HUES64 (cell line): ENCODE measurements around the gene LHPP.

ENCODE experiments used
- H3K27ac ChIP-seq: 2 replicates; pipeline ENCODE4 v1.7.0; 2013; ENCODE audit warnings: low read depth, low read length, inconsistent platforms
- H3K27me3 ChIP-seq: 2 replicates; pipeline ENCODE4 v1.6.1; 2013; ENCODE audit warnings: mild to moderate bottlenecking, low read length; ENCODE audit not compliant: insufficient read depth
- H3K36me3 ChIP-seq: 2 replicates; pipeline ENCODE4 v1.6.1; 2013; ENCODE audit warnings: mild to moderate bottlenecking, low read length; ENCODE audit not compliant: insufficient read depth
- H3K4me1 ChIP-seq: 2 replicates; pipeline ENCODE4 v1.6.1; 2013; ENCODE audit warnings: mild to moderate bottlenecking, low read length, moderate library complexity; ENCODE audit not compliant: insufficient read depth
- H3K4me3 ChIP-seq: 2 replicates; pipeline ENCODE4 v1.5.1; 2013; ENCODE audit warnings: mild to moderate bottlenecking, low read length, moderate library complexity
- H3K9ac ChIP-seq: 2 replicates; pipeline ENCODE4 v1.6.1; 2013; ENCODE audit warnings: mild to moderate bottlenecking, low read depth, low read length
- H3K9me3 ChIP-seq: 2 replicates; pipeline ENCODE4 v1.6.1; 2013; ENCODE audit warnings: low read depth, low read length; ENCODE audit not compliant: insufficient read depth
- WGBS: fragments of 150-250, 120-280 bp; methylation state at CpG from one replicate; pipeline ENCODE4 v1.1.7; 2013; ENCODE audit warnings: missing lambda C conversion rate; 5-methylcytosine and 5-hydroxymethylcytosine counted together

Gene LHPP

GRCh38 chr10:124523901-124524300 lies 62.3 kb downstream of the LHPP start:
- Histone ChIP-seq H3K9me3 (no peaks in the 10 kb centered on the region), H3K4me3 (no peak overlapping the region), H3K27ac (no peak overlapping the region), H3K9ac (no peak overlapping the region), H3K36me3 (no peaks in the 10 kb centered on the region), H3K27me3 (no peaks in the 10 kb centered on the region), H3K4me1 (no peaks in the 10 kb centered on the region)
- 89% methylated on average over 5 of the region's 5 CpGs for WGBS

- Histone ChIP-seq H3K4me1 (no peaks in the 10 kb centered on the region), H3K9ac (no peak overlapping the region), H3K36me3 (no peaks in the 10 kb centered on the region), H3K4me3 (no peak overlapping the region), H3K9me3 (no peaks in the 10 kb centered on the region), H3K27ac (no peak overlapping the region), H3K27me3 (no peaks in the 10 kb centered on the region)
- 90% methylated on average over 23 of the region's 23 CpGs for WGBS
Measured at GRCh38 chr10:124524991-124525653, 63.5 kb downstream of the LHPP start.

- Histone ChIP-seq H3K27ac (no peak overlapping the region), H3K4me1 (no peaks in the 10 kb centered on the region), H3K4me3 (no peak overlapping the region), H3K9ac (no peak overlapping the region), H3K27me3 (no peaks in the 10 kb centered on the region), H3K9me3 (no peaks in the 10 kb centered on the region), H3K36me3 (no peaks in the 10 kb centered on the region)
- WGBS, result 81% methylated on average over 20 of the region's 20 CpGs
Measured at GRCh38 chr10:124525751-124526600, 64.4 kb downstream of the LHPP start.

- no peak overlapping the region for H3K4me3 ChIP-seq
- H3K36me3 ChIP-seq, result no peaks in the 10 kb centered on the region
- no peak overlapping the region for H3K9ac ChIP-seq
- H3K27me3 ChIP-seq, result no peaks in the 10 kb centered on the region
- H3K4me1 ChIP-seq, result no peaks in the 10 kb centered on the region
- no peak overlapping the region for H3K27ac ChIP-seq
- no peaks in the 10 kb centered on the region for H3K9me3 ChIP-seq
- WGBS, result 85% methylated on average over 17 of the region's 17 CpGs
Measured at GRCh38 chr10:124526621-124527267, 65.1 kb downstream of the LHPP start.

- WGBS, result 94% methylated on average over 11 of the region's 11 CpGs
- no peaks in the 10 kb centered on the region for H3K4me1 ChIP-seq
- H3K36me3 ChIP-seq, result no peaks in the 10 kb centered on the region
Measured at GRCh38 chr10:124527874-124528395, 66.3 kb downstream of the LHPP start.

GRCh38 chr10:124529661-124530214 lies 68.1 kb downstream of the LHPP start:
- Histone ChIP-seq H3K4me3 (no peak overlapping the region), H3K9ac (no peak overlapping the region), H3K9me3 (no peaks in the 10 kb centered on the region), H3K4me1 (no peaks in the 10 kb centered on the region), H3K27ac (no peak overlapping the region), H3K36me3 (no peaks in the 10 kb centered on the region), H3K27me3 (no peaks in the 10 kb centered on the region)
- 69% methylated on average over 17 of the region's 17 CpGs for WGBS

More at GRCh38 chr10:124527874-124528395, 66.3 kb downstream of the LHPP start:
- H3K9ac ChIP-seq, result no peak overlapping the region
- H3K4me3 ChIP-seq, result no peak overlapping the region
- H3K27me3 ChIP-seq, result no peaks in the 10 kb centered on the region
- no peaks in the 10 kb centered on the region for H3K9me3 ChIP-seq
- H3K27ac ChIP-seq, result no peak overlapping the region

- H3K4me1 ChIP-seq, result no peaks in the 10 kb centered on the region
- 30% methylated on average over 18 of the region's 18 CpGs for WGBS
- no peak overlapping the region for H3K9ac ChIP-seq
Measured at GRCh38 chr10:124530215-124530665, 68.6 kb downstream of the LHPP start.

GRCh38 chr10:124530816-124531215 lies 69.2 kb downstream of the LHPP start:
- peaks cover 3% of the 10 kb centered on the region; the same call in 1 of the 2 replicates for H3K4me1 ChIP-seq
- no peaks in the 10 kb centered on the region for H3K36me3 ChIP-seq
- no peak overlapping the region for H3K27ac ChIP-seq
- no peak overlapping the region for H3K9ac ChIP-seq
- H3K27me3 ChIP-seq, result no peaks in the 10 kb centered on the region
- WGBS, result 91% methylated on average over 9 of the region's 9 CpGs
- H3K9me3 ChIP-seq, result no peaks in the 10 kb centered on the region
- H3K4me3 ChIP-seq, result no peak overlapping the region

More at GRCh38 chr10:124530215-124530665, 68.6 kb downstream of the LHPP start:
- no peaks in the 10 kb centered on the region for H3K36me3 ChIP-seq
- H3K27me3 ChIP-seq, result no peaks in the 10 kb centered on the region
- no peaks in the 10 kb centered on the region for H3K9me3 ChIP-seq
- no peak overlapping the region for H3K27ac ChIP-seq
- H3K4me3 ChIP-seq, result no peak overlapping the region

GRCh38 chr10:124532106-124532641 lies 70.6 kb downstream of the LHPP start:
- Histone ChIP-seq H3K4me3 (no peak overlapping the region), H3K9me3 (no peaks in the 10 kb centered on the region), H3K4me1 (peaks cover 8% of the 10 kb centered on the region; the same call in 1 of the 2 replicates), H3K9ac (no peak overlapping the region), H3K27ac (no peak overlapping the region), H3K27me3 (no peaks in the 10 kb centered on the region), H3K36me3 (no peaks in the 10 kb centered on the region)
- 73% methylated on average over 11 of the region's 11 CpGs for WGBS

- peaks cover 8% of the 10 kb centered on the region; the same call in 1 of the 2 replicates for H3K4me1 ChIP-seq
- WGBS, result 87% methylated on average over 3 of the region's 3 CpGs
- H3K36me3 ChIP-seq, result no peaks in the 10 kb centered on the region
- H3K4me3 ChIP-seq, result no peak overlapping the region
- H3K27ac ChIP-seq, result no peak overlapping the region
- no peak overlapping the region for H3K9ac ChIP-seq
- no peaks in the 10 kb centered on the region for H3K9me3 ChIP-seq
- no peaks in the 10 kb centered on the region for H3K27me3 ChIP-seq
Measured at GRCh38 chr10:124532788-124533187, 71.2 kb downstream of the LHPP start.
